Lung microvascular endothelial cell (primary cell): Measurements from ENCODE around the gene ATXN7L2. TPM values are rescaled to one million over a fixed set of nuclear protein-coding genes. Genes with fewer than 3 reads are reported as not detected.

ENCODE experiments used
- DNase-seq, 2 donors: peaks; one replicate each; pipeline versions ENCODE4 v3.0.0 to v3.0.0-alpha.2; 2010; ENCODE audit warnings: low read depth in 2 of 2
- total RNA-seq: library from RNA; depleted of rRNA; stranded (reverse); fragments of >200 nt; gene quantifications from 2 replicates; pipeline ENCODE4 v1.2.1, GENCODE V29; 2014

The ATXN7L2 gene
- total RNA-seq, 1 donor from 2014 or later: 0.79 TPM

DNA sequence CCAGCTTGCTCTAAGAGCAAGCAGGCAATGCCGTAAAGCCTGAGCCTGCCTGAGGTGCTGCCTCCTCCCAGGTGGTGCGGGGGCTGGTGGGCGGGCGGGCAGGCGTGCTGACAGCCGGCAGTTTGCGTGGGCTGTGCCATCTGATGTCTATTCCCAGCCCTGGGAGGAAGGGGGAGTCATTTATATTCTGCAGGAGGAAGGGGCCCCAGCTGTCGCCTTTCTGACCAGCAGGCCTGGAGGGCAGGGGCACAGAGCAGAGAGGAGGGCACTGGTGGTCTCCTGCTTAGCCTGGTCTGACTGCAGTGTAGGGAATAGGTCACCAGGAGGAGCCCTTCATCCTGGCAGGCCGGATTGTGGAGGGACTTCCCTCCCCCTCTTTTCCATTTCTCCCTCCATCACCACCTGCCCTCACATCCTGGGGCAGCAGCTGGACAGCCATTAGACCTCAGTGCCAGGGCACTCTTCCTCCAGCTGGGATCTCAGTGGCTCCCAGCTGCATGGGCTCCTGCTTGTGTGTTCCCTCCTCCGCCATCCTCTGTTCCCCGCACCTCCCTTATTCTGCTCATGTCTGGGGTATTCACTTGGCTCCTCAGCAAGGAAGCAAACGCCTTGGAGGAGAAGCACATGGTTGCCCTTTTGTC lies 14.6 kb downstream of the ATXN7L2 start:
- peak; percentile 49 to 79 for DNase-seq

DNA sequence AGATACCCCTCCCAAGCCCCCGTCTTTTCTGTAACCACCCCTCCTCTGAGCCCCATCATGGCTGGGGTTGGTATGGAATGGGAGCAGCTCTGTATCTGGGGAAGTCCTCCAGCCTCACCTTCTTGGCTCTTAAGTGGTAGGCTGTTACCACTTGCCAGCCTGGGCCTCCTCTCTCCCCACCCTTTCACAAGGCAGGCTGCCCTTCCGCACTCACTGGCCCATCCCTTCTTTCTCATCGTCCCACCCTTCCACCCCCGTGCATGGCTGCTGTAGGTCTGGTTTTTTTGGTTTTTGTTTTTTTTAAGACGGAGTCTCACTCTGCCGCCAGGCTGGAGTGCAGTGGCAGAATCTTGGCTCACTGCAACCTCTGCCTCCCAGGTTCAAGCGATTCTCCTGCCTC lies 15.4 kb downstream of the ATXN7L2 start:
- no peak for DNase-seq

DNA sequence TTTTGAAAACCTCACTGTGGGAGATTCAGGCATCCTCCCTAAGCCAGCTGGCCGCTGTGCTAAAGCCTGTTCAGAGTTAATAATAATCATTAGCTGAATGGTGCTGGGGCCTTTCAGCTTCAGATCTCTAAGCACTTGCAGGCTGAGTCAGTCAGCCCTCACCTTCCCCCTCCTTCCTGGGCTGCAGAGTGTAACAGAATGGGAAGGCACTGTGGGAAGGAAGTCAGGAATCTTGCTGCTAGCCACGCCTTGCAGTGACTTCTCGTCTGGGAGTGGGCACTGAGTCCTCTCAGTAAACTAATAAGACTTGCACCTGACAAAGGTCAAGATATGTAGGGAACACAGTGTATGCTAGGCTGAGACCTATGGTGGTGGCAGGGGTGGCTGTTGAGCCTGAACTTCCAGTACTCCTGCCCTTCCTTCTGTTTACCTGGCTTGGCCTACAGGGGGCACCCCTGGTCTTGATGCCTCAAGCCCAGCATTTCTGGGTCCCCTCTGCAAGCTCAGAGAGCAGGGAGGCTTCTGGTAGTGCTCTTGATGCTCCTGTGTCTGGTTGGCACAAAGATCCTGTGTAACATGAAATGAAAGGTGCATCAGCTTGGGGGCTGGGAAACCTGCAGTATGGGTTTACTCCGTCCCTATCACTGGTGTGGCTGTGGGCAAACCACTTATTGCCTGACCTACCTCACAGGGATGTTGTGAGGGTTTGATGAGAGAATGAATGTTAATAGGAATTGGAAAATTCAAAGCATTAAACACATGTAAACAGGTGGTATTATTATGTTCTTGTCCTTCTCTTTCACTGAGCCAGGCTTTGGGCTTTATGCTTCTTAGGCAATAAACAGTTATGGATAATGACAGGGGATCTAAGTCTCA lies 16.2 kb downstream of the ATXN7L2 start:
- peak; percentile 40 to 70 for DNase-seq

DNA sequence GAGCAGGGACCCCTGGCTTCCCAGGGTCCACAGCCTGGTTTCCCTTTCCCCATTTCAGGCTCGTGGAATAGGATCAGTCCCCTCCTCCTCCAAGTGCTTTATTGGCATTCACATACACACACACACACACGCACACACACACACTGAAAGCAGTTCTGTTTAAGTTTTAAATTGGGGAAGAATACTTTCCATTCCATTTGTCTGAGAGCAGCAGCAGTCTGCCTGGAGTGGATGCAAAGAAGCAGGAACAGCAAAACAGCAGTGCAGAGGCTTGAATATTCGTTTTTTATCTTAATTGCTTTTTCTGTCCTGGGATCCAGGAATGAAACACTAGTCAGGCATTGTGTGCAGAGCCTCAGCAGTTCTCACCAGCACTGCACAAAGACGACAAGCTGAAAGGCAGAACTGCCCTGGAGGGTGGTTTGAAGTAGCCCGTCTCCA lies 17.3 kb downstream of the ATXN7L2 start:
- no peak for DNase-seq

DNA sequence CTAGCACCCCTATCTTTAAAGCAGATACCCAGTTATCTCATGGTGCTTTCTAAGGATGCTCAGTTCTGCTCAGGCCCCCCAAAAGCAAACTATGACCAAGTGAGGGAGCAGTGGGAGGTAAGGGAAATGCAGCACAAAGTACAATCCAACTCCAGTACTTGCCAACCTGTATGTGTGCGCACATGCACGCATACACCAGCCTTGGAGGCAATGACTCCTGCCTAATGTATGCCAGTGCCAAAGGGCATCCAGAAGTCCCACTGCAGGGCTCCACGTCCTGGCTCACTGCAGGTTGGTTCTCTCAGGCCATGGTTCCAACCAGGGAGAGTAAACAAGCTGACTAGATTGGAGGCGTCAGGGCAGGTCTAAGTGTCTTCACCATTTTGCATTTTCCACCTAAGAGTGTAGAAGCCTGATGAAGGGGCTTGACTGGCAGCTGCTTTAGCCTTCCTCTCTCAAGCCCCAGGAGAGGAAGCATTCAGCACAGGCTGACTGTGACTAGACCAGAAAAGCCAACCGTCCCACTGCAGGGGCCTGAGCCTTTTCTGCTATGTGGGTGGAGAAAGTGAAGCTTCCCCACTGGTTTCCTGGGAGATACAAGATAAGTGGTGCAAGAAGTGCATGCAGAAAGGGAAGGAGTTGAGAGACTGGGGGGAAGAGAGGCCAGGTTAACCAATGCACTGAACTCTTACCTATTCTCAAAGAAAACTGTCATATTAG lies 18.1 kb downstream of the ATXN7L2 start:
- no peak for DNase-seq

DNA sequence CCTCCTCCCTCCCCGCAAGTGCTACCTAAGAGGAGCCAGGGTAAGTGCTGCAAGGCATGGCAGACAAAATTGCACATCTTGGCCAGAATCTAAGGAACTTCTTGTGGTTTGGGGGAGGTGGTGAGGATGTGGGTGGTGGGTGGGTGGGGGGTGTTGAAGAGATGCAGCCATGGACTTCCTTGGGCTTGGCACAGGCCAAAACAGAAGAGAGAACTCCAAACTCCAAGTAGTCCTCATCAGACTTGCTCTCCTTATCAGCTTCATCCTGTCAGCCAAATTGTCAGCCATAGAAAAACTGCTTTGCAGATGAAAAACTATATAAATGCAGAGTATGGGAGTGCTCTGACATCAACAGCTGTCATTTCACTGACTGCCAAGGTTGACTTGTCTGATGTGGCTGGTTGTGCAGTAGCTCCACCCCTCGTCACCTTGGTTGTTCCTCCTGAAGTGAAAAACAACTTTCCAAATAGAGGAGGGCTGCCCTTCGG lies 18.7 kb downstream of the ATXN7L2 start:
- no peak for DNase-seq

DNA sequence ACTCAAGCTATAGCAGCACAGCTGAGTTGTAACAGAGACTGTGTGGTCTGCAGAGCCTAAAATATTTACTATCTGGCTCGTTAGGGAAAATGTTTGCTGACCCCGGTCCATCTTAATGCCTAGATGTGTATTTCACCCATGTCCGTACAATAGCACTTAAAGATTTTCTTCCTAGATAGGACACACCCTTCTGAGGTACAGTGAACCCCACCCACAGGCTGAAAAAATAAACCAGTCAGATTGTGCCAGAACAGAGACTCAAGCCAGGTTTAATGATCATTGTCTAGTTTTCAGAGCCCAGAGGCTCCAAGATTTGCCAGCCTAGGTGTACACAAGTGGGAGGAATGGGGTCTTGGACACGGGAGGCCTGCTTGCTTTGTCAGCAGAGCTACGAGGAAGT lies 20.2 kb downstream of the ATXN7L2 start:
- DNase-seq: no peak

DNA sequence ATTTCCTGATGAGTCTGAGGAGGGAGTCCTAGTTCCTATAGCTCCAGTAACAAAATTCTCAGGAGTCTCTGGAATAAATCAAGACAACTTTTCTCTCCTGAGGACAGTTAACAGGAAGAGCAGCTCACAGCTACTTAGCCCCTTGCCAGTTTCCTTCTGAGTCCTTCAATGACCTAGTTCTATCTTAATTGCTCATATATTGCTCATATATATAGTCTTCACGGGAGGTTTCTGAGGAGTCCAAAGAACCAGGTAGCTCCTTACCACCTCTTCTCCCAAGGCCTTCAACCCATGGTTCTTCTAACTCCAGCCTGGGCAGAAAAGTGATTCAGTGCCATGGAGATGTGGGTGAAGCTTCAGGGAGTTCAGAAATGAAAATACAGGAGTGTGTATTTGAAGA lies 21.3 kb downstream of the ATXN7L2 start:
- DNase-seq: no peak

DNA sequence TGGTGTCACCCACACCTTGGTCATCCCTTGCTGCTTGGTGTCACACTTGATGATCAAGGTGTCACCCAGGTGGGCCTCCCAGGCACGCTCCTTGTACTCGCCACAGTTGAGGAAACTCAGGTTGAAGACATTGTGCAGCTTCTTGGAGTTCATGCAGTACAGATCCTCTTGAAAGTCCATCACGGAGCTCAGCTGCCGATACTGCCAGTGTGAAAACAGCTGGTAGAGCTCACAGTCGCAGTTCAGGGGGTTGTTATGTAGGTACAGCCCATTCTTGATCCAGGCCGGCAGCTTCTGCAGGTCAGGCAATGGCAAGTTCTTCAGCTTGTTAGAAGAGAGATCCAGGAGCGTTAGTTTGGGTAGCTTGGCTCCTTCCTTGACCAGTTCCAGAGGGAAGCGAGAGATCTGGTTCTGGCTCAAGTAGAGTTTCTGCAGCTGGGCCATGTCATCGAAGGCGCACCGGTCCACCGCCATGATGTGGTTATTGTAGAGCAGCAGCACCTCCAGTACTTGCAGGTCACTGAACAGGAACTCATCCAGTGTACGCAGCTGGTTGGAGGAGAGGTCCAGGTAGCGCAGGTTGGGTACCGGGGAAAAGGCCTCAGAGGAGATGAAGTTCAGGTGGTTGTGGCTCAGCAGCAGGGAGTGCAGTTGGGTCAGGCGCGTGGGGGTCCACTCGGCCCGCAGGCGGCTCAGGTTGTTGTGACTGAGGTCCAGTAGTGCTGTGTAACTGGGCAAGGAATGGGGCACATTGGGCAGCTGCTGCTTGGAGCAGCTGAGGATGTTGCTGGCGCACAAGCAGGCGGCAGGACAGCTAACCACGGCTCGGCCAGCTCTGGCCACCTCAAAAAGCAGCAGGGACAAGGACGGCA lies 24.5 kb downstream of the ATXN7L2 start:
- no peak for DNase-seq

DNA sequence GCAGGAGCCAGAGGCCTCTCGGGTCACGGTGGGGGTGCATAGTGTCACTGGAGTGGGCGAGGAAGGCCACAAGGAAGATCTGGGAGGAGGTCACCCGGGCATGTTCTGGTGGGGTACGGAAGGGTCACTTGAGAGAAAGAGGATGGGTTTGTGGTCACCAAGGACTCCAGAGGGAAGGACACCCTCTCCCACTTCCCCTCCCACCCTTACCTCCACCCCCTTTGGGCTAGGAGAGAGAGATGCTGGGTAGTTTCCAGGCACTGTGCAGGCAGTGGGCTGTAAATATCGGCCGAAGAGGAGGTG lies 25.1 kb downstream of the ATXN7L2 start:
- DNase-seq: no peak

DNA sequence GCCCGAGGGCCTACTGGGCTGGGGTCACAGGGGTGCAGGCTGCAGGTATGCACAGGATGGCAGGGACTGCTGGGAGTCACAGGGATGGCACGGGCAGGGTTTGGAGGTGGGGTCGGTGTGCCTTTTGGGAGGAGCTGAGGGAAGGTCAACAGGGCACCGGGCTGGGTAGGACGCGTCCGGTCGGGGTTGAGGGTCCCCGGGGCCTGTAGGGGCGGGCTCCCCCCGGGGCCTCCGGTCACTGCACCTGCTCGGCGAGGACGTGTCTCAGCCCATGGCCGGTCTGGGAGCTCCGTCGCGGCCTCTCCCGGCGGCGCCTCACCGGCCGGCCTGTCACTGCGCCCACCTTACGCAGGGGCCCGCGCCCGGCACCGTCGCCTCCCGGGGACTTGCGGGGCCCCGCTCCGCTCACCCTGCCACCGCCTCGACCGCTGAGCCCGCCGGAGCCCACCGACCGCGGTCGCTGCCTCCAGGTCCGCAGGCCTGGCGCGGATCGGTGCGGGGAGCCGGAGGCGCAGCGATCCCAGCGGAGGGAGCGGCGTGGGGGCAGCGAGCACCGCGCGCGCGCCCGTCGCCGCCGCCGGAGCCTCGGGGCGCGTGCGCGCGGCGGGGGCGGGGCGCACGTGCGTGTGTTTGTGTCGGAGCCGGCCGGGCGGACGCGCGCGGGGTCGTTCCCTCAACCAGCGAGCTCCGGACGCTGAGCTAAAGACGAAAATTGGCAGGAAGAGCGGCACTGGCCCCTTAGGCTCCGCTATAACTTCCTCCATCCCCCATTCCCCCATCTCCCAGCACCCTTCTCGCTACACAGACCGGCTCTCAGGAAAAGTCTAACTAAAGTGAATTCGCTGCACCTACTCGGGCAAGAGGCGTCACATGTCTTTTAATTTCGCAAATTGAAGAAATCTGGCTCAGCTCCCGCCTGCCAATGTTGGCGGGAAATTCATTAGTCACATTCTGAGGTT lies 25.8 kb downstream of the ATXN7L2 start, which contains the start of gene AMIGO1:
TSS of gene AMIGO1 (minus strand) at position 552 of the 959 bp plus-strand sequence. CDS start 815 bp downstream, outside the sequence.
- DNase-seq: peak; percentile 54 to 69

DNA sequence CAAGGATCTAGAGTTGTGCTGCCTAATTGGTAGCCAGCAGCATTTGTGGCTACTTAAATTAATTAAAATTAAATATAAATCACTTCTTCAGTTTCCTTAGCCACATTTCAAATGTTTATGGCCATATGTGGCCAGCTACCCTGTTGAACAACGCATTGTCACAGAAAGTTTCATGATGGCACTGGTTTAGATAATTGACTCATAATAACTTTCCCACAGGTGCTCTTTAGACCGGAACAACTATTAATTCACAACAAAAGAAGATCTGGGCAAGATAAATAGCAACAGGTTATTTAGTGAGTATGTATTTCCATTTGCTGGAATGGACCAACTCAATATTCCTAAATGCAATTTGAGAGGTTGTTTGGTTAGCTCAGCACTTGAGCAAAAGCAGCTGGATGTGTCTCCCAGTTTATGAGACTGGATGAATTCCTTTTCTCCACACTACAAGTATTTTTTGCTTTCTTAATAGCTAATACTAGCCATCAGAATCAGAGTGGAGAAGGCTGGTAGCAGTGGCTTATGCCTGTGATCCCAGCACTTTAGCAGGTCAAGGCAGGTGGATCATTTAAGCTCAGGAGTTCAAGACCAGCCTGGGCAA lies 29.5 kb downstream of the ATXN7L2 start:
- DNase-seq: no peak

DNA sequence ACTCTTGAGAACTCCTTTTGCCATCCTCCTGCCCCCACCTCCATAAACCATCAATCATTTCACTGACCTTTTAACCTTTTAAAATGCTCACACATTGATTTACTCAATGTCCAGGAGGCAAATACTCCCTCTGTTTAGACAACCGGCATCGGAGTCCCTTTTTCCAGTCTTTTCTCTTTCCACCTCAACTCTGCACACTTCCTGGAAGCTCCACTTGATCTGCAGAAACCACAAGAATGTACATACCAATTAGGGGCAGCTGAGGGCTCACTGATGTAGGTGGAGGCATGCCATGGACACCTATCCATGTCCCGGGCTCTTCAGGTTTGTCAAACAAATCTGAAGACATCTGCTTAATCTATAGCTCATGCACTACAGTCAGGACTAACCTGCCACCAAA lies 31.1 kb downstream of the ATXN7L2 start:
- no peak for DNase-seq

DNA sequence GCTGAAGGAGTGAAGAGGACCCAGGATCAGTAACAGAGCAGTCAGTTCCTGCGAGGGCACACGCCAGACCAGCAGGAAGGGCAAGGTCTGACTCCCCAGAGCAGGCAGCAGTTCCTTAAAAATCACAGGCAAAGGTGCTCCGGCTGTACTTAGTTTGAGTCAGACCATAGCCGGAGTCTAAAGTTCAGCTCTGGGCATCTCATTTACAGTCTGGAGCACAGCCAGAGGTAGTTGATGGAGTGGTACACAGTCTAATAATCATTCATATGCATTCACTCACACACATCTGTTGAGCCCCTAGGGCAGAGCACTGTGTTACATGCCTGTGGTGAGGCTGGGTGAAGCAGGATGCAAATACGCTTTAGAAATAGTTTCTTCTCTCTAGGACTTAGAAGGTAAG lies 33.2 kb downstream of the ATXN7L2 start:
- no peak for DNase-seq

DNA sequence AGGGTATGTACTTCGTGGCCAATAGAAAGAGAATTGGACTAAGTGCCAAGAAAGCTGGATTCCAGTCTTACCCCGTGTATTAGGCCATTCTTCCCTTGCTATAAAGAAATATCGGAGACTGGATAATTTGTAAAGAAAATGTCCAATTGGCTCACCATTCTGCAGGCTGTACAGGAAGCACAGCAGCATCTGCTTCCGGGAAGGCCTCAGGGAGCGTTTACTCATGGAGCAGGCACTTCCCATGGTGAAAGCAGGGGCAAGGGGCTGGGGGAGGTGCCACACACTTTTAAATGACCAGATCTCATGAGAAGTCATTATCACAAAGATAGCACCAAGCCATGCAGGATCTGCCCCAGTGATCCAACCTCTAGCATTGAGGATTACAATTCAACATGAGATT lies 33.6 kb downstream of the ATXN7L2 start:
- DNase-seq: no peak

DNA sequence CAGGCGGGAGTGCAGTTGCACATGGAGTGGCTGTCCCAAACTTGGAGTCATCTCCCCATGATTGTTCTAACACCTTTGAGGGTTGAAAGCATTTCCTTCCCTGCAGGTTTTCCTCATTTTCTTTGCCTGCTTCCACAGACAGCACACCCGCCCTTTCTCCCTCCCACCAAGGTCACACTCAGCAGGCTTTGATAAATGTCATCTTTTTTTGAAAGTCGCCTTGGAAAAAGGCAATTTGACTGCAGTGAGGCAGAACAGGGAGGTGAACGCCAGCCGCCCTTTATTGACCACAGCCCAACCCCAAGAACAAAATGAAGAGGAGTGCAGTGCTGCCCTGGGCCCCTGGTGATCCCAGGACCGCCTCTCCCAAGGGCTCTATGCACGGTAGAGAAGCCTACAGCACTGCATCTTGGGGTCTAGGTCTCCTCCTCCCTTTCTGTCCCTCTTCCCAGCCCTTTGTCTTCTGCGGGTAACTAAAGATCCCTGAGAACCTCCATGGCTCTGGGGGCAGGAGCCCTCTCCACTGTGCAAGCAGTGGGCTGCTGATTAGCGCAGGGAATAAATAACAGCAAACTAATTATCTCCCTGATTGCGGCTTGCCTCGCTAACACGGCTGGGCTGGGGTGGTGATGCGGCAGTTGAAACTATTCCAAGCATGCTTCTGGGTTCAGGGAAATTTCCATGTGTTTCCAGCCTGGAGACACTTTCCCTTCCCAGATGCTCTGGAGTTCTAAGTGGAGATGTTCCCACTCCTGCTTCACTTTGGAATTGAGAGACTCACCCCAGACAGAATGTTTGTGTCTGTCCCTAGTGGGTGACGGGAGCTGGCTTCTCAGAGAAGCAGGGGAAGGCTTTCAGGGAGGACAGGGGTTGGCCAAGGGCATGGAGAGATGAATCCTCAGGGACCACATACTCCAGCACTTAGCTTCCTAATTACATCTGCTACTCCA lies 37.6 kb downstream of the ATXN7L2 start:
- DNase-seq: no peak

DNA sequence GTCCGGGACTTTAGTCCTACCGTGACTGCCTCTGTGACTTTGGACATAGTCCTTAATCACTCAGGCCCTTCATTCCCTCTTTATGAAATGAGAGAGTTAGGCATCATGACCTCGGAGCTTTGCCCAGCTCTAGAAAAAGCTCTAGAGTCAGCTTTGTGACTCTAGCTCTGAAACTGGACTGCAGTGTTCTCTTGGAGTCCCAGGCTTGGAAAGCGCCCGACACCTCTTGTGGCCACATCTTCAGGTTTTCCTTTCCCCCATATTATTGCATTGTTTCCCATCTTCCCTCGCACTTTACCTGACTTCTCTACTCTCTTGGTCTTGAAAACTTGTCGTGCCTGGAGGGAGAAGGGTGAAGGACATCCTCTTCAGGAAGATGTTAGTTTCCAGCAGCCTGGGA lies 38.3 kb downstream of the ATXN7L2 start:
- no peak for DNase-seq

DNA sequence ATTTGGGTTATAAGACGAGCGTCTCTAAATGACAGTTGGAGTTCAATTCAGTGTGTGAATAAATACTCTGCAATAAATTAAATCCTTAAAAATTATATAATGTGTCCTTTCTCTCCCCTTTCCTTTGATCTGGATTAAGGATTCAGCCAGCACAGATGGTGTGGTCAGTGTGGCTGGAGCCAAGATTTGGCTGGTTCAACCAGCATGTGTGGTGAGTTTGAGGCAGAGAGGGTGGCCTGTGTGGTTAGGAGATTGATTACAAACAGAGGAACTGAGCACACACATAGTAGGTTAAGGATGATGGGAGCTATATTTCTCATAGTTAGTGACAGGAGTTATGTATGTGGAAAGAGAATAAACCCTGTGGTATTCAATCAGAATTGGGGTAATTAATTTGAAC lies 40.0 kb downstream of the ATXN7L2 start:
- no peak for DNase-seq
